Activated gamma-delta T cell treated with Interleukin-2 at 50 U/mL for 16 hours (primary cell): Measurements from ENCODE around the gene FOXS1.

Experiments
- DNase-seq: peaks from one replicate; pipeline ENCODE4 v3.0.0-alpha.2; 2020

FOXS1 gene

GRCh38 chr20:31860390-31861134 lies 15.2 kb upstream of the FOXS1 start:
- no peak for DNase-seq

- no peak for DNase-seq
Measured at GRCh38 chr20:31859998-31860380, 14.6 kb upstream of the FOXS1 start.

GRCh38 chr20:31859266-31859997 lies 14.0 kb upstream of the FOXS1 start:
- no peak for DNase-seq

- no peak for DNase-seq
Measured at GRCh38 chr20:31858760-31859083, 13.3 kb upstream of the FOXS1 start.

GRCh38 chr20:31857861-31858759 lies 12.7 kb upstream of the FOXS1 start:
- no peak for DNase-seq

- no peak for DNase-seq
Measured at GRCh38 chr20:31856516-31856915, 11.1 kb upstream of the FOXS1 start.

- DNase-seq = no peak
Measured at GRCh38 chr20:31853481-31853880, 8.1 kb upstream of the FOXS1 start.

- no peak for DNase-seq
Measured at GRCh38 chr20:31851240-31851955, 6.0 kb upstream of the FOXS1 start.

- DNase-seq = no peak
Measured at GRCh38 chr20:31849306-31849930, 4.0 kb upstream of the FOXS1 start.

GRCh38 chr20:31848088-31848999 lies 2.9 kb upstream of the FOXS1 start:
- no peak for DNase-seq

- no peak for DNase-seq
Measured at GRCh38 chr20:31846793-31847138, 1.4 kb upstream of the FOXS1 start.

GRCh38 chr20:31844737-31845299 lies 586 bp downstream of the FOXS1 start:
- DNase-seq = no peak

GRCh38 chr20:31843881-31844280 lies 1.5 kb downstream of the FOXS1 start:
- DNase-seq = no peak

GRCh38 chr20:31843288-31843687 lies 2.1 kb downstream of the FOXS1 start:
- no peak for DNase-seq

GRCh38 chr20:31842471-31843157 lies 2.8 kb downstream of the FOXS1 start:
- DNase-seq = no peak

- DNase-seq = no peak
Measured at GRCh38 chr20:31841928-31842327, 3.5 kb downstream of the FOXS1 start.

GRCh38 chr20:31840906-31841816 lies 4.2 kb downstream of the FOXS1 start:
- DNase-seq = no peak

- no peak for DNase-seq
Measured at GRCh38 chr20:31839782-31840487, 5.5 kb downstream of the FOXS1 start.
